SK-N-SH treated with all-trans-retinoic acid at 6 μM for 48 hours (cell line): ENCODE data around the gene BPI.

Experiments used
- CSDC2 ChIP-seq: fragments of 250-450 bp; sonication (Bioruptor Pico); IDR thresholded peaks from 2 replicates; pipeline ENCODE4 v1.5.0; 2020; ENCODE audit warnings: mild to moderate bottlenecking, moderate library complexity
- GLIS3 ChIP-seq: fragments of 250-450 bp; sonication (Bioruptor Pico); IDR thresholded peaks from 2 replicates; pipeline ENCODE4 v1.5.0; 2020; ENCODE audit warnings: mild to moderate bottlenecking, moderate library complexity
- OSR1 ChIP-seq: fragments of 250-450 bp; sonication (Bioruptor Pico); IDR thresholded peaks from 2 replicates; pipeline ENCODE4 v1.8.0; 2022; ENCODE audit warnings: moderate library complexity, mild to moderate bottlenecking, inconsistent platforms
- RARB ChIP-seq: fragments of 250-450 bp; sonication (Bioruptor Pico); IDR thresholded peaks from 2 replicates; pipeline ENCODE4 v1.8.0; 2021; ENCODE audit warnings: mild to moderate bottlenecking, moderate library complexity
- TOX ChIP-seq: fragments of 250-450 bp; sonication (Bioruptor Pico); IDR thresholded peaks from 2 replicates; pipeline ENCODE4 v1.8.0; 2021; ENCODE audit warnings: mild to moderate bottlenecking, moderate library complexity, borderline replicate concordance
- ZC3H10 ChIP-seq: fragments of 250-450 bp; sonication (Bioruptor Pico); IDR thresholded peaks from 2 replicates; pipeline ENCODE4 v1.5.1; 2021; ENCODE audit warnings: mild to moderate bottlenecking, moderate library complexity
- ZFP30 ChIP-seq: fragments of 450-650 bp; formaldehyde crosslinking; IDR thresholded peaks from 2 replicates; pipeline ENCODE4 v1.5.0; 2022; ENCODE audit warnings: mild to moderate bottlenecking, moderate library complexity
- TF ChIP-seq, protein P1 (sequence below): fragments of 250-450 bp; sonication (Bioruptor Pico); IDR thresholded peaks from 2 replicates; pipeline ENCODE4 v1.8.0; 2021; ENCODE audit warnings: low read depth, mild to moderate bottlenecking, moderate library complexity, borderline replicate concordance
- TF ChIP-seq, protein P2 (sequence below): fragments of 250-450 bp; sonication (Bioruptor Pico); IDR thresholded peaks from 2 replicates; pipeline ENCODE4 v1.5.0; 2020; ENCODE audit warnings: mild to moderate bottlenecking, moderate library complexity

- no peak for TF ChIP-seq OSR1 (CRISPR knock-in tag)
- TF ChIP-seq ZFP30 (CRISPR knock-in tag), result no peak
- TF ChIP-seq, protein P1, sequence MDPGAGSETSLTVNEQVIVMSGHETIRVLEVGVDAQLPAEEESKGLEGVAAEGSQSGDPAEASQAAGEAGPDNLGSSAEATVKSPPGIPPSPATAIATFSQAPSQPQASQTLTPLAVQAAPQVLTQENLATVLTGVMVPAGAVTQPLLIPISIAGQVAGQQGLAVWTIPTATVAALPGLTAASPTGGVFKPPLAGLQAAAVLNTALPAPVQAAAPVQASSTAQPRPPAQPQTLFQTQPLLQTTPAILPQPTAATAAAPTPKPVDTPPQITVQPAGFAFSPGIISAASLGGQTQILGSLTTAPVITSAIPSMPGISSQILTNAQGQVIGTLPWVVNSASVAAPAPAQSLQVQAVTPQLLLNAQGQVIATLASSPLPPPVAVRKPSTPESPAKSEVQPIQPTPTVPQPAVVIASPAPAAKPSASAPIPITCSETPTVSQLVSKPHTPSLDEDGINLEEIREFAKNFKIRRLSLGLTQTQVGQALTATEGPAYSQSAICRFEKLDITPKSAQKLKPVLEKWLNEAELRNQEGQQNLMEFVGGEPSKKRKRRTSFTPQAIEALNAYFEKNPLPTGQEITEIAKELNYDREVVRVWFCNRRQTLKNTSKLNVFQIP (CRISPR knock-in tag), result no peak
- TF ChIP-seq CSDC2, result no peak
- no peak for TF ChIP-seq GLIS3 (CRISPR knock-in tag)
- TF ChIP-seq, protein P2, sequence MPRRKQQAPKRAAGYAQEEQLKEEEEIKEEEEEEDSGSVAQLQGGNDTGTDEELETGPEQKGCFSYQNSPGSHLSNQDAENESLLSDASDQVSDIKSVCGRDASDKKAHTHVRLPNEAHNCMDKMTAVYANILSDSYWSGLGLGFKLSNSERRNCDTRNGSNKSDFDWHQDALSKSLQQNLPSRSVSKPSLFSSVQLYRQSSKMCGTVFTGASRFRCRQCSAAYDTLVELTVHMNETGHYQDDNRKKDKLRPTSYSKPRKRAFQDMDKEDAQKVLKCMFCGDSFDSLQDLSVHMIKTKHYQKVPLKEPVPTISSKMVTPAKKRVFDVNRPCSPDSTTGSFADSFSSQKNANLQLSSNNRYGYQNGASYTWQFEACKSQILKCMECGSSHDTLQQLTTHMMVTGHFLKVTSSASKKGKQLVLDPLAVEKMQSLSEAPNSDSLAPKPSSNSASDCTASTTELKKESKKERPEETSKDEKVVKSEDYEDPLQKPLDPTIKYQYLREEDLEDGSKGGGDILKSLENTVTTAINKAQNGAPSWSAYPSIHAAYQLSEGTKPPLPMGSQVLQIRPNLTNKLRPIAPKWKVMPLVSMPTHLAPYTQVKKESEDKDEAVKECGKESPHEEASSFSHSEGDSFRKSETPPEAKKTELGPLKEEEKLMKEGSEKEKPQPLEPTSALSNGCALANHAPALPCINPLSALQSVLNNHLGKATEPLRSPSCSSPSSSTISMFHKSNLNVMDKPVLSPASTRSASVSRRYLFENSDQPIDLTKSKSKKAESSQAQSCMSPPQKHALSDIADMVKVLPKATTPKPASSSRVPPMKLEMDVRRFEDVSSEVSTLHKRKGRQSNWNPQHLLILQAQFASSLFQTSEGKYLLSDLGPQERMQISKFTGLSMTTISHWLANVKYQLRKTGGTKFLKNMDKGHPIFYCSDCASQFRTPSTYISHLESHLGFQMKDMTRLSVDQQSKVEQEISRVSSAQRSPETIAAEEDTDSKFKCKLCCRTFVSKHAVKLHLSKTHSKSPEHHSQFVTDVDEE (CRISPR knock-in tag), result no peak
- TF ChIP-seq RARB (CRISPR knock-in tag), result no peak
- TF ChIP-seq ZC3H10 (CRISPR knock-in tag), result no peak
- no peak for TF ChIP-seq TOX (CRISPR knock-in tag)
Observed at GRCh38 chr20:38306379-38306778, 2.4 kb downstream of the BPI start.
